Small intestine (tissue), 7 donors: Measurements from ENCODE around the gene POLN. TPM values are rescaled to one million over a fixed set of nuclear protein-coding genes. Genes with fewer than 3 reads are reported as not detected.
A peak's percentile ranks its signal among the peaks of the same experiment; 100 is the strongest.
"Not testable (repeated sequence)": the region's sequence is repeated elsewhere in the genome, so short reads cannot be mapped to it uniquely, and the experiment has no call there.

Source experiments
- DNase-seq, 2 donors: peaks; one replicate each; pipeline versions ENCODE4 v3.0.0 to v3.0.0-alpha.2; 2013
- FAIRE-seq: peaks from 2 replicates; lab custom pipeline; 2012; peaks lifted over from hg19 to GRCh38; lab: Jason Lieb, UNC
- H3K27ac ChIP-seq, 3 donors: one replicate each; pipeline ENCODE4 v1.5.1; 2013; ENCODE audit warnings: low read length in 2 of 3, mild to moderate bottlenecking in 2 of 3, control low read depth in 1 of 3, inconsistent platforms in 1 of 3, low read depth in 1 of 3, moderate library complexity in 1 of 3
- H3K27me3 ChIP-seq, 3 donors: one replicate each; pipeline ENCODE4 v1.6.1; 2013; ENCODE audit warnings: low read length in 3 of 3, inconsistent platforms in 1 of 3; ENCODE audit not compliant: control insufficient read depth in 3 of 3, insufficient read depth in 3 of 3
- H3K36me3 ChIP-seq, 3 donors: one replicate each; pipeline ENCODE4 v1.6.1; 2013; ENCODE audit warnings: low read length in 3 of 3, inconsistent platforms in 1 of 3, low read depth in 1 of 3, mild to moderate bottlenecking in 1 of 3, moderate library complexity in 1 of 3; ENCODE audit not compliant: control insufficient read depth in 3 of 3, insufficient read depth in 2 of 3
- H3K4me1 ChIP-seq, 3 donors: one replicate each; pipeline ENCODE4 v1.6.1; 2013; ENCODE audit warnings: low read length in 2 of 3, inconsistent platforms in 1 of 3, low read depth in 1 of 3, mild to moderate bottlenecking in 1 of 3, moderate library complexity in 1 of 3; ENCODE audit not compliant: control insufficient read depth in 3 of 3, insufficient read depth in 2 of 3
- H3K4me3 ChIP-seq, 3 donors: one replicate each; pipeline ENCODE4 v1.5.1; 2013; ENCODE audit warnings: low read length in 3 of 3, control low read depth in 1 of 3, inconsistent platforms in 1 of 3, low read depth in 1 of 3, mild to moderate bottlenecking in 1 of 3, moderate library complexity in 1 of 3
- H3K9me3 ChIP-seq, 2 donors: one replicate each; pipeline ENCODE4 v1.6.1; 2013; ENCODE audit warnings: low read depth in 1 of 2, low read length in 1 of 2; ENCODE audit not compliant: control insufficient read depth in 2 of 2, insufficient read depth in 1 of 2
- WGBS, 3 donors: extraction: QIAGEN DNeasy Blood & Tissue Kit; methylation state at CpG; one replicate each; pipeline ENCODE4 v1.1.7; 2013; 5-methylcytosine and 5-hydroxymethylcytosine counted together
- polyA plus RNA-seq, 4 donors: library from polyadenylated mRNA; stranded (reverse) in 3 of 4; unstranded in 1 of 4; fragments of 200-250 nt in 3 of 4; fragments of 120-200 nt in 1 of 4; gene quantifications; one replicate each; pipeline versions ENCODE4 v1.2.1 to v1.2.3, GENCODE V29; 2013
- donor health status: healthy with polysubstance abuse.
- donor health status: control.
- donor health status: control.
- donor health status: Bipolar disorder and iron deficiency.
- donor health status: healthy.

POLN gene
- polyA plus RNA-seq, 4 donors = 0.89 to 2.2 (median 1.2) TPM

DNA sequence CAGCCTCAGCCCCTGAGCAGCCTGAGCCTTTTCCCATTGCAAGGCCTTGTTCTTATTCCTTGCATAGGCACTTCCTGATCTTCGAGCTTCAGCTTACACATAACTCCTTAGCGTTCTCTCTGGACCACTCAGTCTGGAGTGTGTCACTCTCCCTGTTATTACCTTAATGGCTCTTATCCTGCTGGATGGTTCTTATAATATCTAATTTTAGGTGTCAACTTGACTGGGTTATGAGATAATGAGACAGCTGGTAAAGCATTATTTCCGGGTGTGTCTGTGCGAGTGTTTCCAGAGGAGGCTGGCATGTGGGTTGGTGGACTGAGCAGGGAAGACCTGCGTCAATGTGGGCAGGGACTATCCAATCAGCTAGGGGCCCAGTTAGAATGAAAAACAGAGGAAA is 75.7 kb downstream of the POLN start:
- Histone ChIP-seq H3K4me1 (no peaks in the 10 kb centered on the region), H3K4me3 (no peak overlapping the region), H3K27me3 (no peaks in the 10 kb centered on the region), H3K36me3 (peaks cover 0 to 5% (median 0%) of the 10 kb centered on the region in 3 donors), H3K9me3 (no peaks in the 10 kb centered on the region), H3K27ac (no peak overlapping the region)
- peak in 1 of 2 donors; percentile 16 for DNase-seq
- 58 to 85% (median 83%) methylated on average over 5 of the region's 5 CpGs for WGBS, 3 donors
- FAIRE-seq = no peak

DNA sequence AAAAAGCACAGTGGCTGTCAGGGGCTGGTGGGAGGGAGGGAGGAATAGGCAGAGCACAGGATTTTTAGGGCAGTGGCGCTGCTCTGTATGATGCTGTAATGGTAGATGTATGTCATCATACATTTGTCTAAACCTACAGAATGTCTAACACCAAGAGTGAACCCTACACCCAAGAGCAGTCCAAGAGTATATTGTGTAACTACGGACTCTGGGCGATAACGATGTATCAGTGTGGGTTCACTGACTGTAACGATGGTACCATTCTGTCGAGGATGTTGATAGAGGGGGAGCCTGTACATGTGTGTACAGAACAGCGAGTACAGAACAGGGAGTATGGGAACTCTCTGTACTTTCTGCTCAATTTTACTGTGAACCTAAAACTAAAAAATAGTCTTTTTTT is 76.5 kb downstream of the POLN start:
- H3K36me3 ChIP-seq = peaks cover 0 to 4% (median 0%) of the 10 kb centered on the region in 3 donors
- H3K4me1 ChIP-seq = no peaks in the 10 kb centered on the region
- WGBS, 3 donors = 94 to 97% (median 96%) methylated on average over 7 of the region's 7 CpGs
- H3K27me3 ChIP-seq = no peaks in the 10 kb centered on the region
- no peaks in the 10 kb centered on the region for H3K9me3 ChIP-seq
- no peak overlapping the region for H3K4me3 ChIP-seq
- no peak overlapping the region for H3K27ac ChIP-seq
- FAIRE-seq (no peak), DNase-seq (no peak)

DNA sequence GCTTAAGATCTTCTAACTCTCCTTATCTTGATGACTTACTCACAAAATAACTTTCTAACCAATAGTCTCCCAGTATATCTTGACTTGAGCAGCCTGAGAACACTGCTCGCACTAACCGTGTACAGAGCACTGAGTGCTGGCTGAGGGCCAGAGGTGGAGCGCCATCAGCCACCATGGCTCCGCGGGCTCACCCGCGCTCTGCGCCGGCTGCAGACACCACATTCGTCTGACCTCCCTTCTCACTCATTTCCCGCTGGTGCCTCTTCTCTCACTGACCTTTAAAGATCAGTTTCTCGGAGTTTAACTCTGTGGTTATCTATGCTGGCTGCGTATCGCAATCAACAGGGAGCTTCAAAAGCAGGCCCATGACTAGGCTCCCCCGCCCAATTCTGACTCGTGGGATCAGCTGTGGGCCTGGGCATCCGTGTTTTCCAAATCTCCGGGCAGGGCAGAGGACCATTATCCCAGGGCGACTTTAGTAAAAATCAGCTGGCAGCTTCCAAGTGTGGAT is 78.6 kb downstream of the POLN start:
- H3K27ac ChIP-seq = no peak overlapping the region
- no peak overlapping the region for H3K4me3 ChIP-seq
- H3K9me3 ChIP-seq = no peaks in the 10 kb centered on the region
- no peaks in the 10 kb centered on the region for H3K27me3 ChIP-seq
- H3K36me3 ChIP-seq = no peaks in the 10 kb centered on the region
- H3K4me1 ChIP-seq = no peaks in the 10 kb centered on the region
- DNase-seq (no peak), FAIRE-seq (no peak)
- WGBS, 3 donors = 82 to 85% (median 85%) methylated on average over 19 of the region's 19 CpGs

DNA sequence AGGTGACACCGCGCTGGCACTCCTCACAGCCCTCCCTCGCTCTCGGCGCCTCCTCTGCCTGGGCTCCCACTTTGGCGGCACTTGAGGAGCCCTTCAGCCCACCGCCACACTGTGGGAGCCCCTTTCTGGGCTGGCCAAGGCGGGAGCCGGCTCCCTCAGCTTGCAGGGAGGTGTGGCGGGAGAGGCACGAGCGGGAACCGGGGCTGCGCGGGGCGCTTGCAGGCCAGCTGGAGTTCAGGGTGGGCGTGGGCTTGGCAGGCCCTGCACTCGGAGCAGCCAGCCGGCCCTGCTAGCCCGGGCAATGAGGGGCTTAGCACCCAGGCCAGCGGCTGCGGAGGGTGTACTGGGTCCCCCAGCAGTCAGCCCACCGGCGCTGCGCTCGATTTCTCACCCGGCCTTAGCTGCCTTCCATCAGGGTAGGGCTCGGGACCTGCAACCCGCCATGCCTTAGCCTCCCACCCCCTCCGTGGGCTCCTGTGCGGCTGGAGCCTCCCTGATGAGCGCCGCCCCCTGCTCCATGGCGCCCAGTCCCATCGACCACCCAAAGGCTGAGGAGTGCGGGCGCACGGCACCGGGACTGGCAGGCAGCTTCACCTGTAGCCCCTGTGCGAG is 80.7 kb downstream of the POLN start:
- not testable (repeated sequence) for FAIRE-seq, H3K27ac ChIP-seq, H3K4me1 ChIP-seq, H3K27me3 ChIP-seq, H3K4me3 ChIP-seq, H3K36me3 ChIP-seq, H3K9me3 ChIP-seq, DNase-seq
- WGBS, 3 donors = 94% methylated on average over 23 to 40 of the region's 40 CpGs

DNA sequence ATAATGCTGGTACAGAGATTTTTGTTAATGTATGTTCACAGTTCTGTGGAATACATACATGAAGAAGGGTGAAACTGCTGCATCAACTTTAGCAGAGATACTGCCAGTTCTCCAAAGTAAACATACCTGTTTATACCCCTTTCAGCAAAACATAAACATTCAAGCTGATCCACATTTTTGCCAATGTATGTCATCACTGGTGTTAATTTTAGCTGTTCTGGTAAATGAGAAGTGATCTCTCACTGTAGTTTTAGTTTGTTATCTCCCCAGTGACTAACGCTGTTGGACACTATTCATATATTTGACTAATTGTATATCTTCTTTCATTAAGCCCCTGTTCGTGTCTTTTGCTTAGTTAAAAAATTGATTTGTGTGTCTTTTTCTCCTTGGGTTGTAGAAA is 82.0 kb downstream of the POLN start:
- Histone ChIP-seq H3K9me3 (no peaks in the 10 kb centered on the region), H3K27me3 (no peaks in the 10 kb centered on the region), H3K4me3 (no peak overlapping the region), H3K36me3 (no peaks in the 10 kb centered on the region), H3K4me1 (no peaks in the 10 kb centered on the region), H3K27ac (no peak overlapping the region)
- WGBS, 3 donors = 74 to 84% (median 75%) methylated on average over 2 of the region's 2 CpGs
- FAIRE-seq (no peak), DNase-seq (no peak)

DNA sequence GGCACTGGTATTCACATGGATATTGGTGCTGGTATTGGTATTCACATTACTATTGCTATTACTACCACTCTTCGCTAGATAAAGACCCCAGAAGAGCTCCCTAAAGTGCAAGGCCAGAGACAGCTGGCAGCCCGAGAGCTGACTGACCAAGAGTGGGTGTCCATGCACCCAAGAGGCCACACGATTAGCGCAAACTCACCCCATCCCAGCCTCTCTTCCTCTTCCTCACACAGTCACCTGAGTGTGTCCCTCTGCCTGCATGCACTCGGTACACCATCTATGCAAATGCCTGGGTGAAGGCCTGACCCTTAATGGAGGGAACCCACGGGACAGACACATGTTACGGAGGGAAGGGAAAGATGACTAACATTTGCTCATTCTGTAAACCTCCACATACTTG is 86.7 kb downstream of the POLN start:
- FAIRE-seq = no peak
- Histone ChIP-seq H3K4me3 (no peak overlapping the region), H3K27ac (no peak overlapping the region), H3K36me3 (no peaks in the 10 kb centered on the region), H3K9me3 (no peaks in the 10 kb centered on the region), H3K4me1 (no peaks in the 10 kb centered on the region), H3K27me3 (no peaks in the 10 kb centered on the region)
- DNase-seq = no peak
- WGBS, 3 donors = 94 to 97% (median 96%) methylated on average over 6 to 7 of the region's 7 CpGs

DNA sequence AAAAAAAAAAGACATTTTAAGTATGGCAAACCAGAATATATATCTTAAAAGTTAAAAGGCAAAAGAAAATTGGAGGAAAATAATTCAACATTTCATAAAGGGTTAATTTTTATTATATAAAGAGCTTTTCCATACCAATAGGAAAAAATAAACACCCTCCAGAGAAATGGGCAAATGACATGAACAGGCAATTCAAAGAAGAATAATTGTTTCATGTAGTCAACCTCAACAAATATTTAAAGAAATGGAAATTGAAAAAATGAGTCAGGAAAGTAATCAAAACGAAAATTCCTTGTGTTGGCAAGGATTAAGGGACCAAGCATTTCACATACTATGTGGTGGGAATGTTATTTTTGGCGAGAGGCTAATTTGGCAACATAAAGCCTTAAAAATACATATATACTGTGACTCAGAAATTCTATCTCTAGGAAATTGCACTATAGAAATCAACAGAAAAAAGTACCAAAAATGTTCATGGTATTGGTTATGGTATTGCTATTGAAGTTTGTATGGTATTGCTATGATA is 87.6 kb downstream of the POLN start:
- Histone ChIP-seq H3K4me3 (no peak overlapping the region), H3K36me3 (no peaks in the 10 kb centered on the region), H3K4me1 (no peaks in the 10 kb centered on the region), H3K9me3 (no peaks in the 10 kb centered on the region), H3K27me3 (no peaks in the 10 kb centered on the region), H3K27ac (no peak overlapping the region)
- DNase-seq (no peak), FAIRE-seq (no peak)
- WGBS, 3 donors = 64 to 77% (median 75%) methylated on average over 2 of the region's 2 CpGs

DNA sequence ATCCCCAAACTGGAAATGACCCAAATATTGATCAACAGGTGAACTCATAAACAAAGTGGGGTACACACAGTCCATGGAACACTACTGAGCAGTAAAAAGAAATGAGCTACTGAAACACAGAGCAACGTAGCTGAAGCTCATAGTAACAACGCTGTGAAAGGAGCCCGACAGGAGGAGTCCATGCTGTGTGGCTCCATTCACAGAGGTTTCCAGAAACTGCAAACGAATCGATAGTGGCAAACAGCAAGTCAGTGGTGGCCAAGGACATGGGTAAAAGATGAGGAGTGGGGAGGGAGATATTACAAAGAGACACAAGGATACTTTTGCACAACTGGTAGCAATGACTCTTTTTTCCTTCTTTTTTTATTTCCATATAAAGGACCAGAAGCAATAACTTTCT is 90.4 kb downstream of the POLN start:
- 73 to 81% (median 74%) methylated on average over 5 of the region's 5 CpGs for WGBS, 3 donors
- no peaks in the 10 kb centered on the region for H3K4me1 ChIP-seq
- FAIRE-seq (no peak), DNase-seq (no peak)
- H3K4me3 ChIP-seq = no peak overlapping the region
- H3K27ac ChIP-seq = no peak overlapping the region
- no peaks in the 10 kb centered on the region for H3K9me3 ChIP-seq
- no peaks in the 10 kb centered on the region for H3K36me3 ChIP-seq
- H3K27me3 ChIP-seq = no peaks in the 10 kb centered on the region

DNA sequence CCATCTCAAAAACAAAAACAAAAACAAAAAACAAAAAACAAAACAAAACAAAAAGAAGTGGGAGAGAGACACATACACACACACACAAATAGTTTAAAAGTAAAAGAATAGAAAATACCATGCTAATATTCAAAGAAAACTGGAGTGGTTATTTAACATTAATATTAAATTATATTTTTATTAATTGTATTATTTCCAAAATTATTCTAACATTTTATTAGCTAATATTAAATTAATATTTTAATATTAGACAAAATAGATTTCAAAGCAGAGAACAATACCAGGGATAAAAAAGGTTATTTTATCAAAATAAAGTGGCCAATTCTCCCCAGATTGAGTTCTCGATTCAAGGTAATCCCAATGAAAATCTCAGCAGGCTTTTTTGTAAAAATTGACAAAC is 91.8 kb downstream of the POLN start:
- FAIRE-seq (no peak), DNase-seq (no peak)
- Histone ChIP-seq H3K9me3 (no peaks in the 10 kb centered on the region), H3K27ac (no peak overlapping the region), H3K4me3 (no peak overlapping the region), H3K27me3 (no peaks in the 10 kb centered on the region), H3K36me3 (no peaks in the 10 kb centered on the region), H3K4me1 (no peaks in the 10 kb centered on the region)
- 93 to 97% (median 94%) methylated on average over 1 of the region's 1 CpG for WGBS, 3 donors
